MM.1S (cell line): ENCODE results near the gene PDCD10.

Source experiments
- DNase-seq: peaks from one replicate; pipeline ENCODE4 v3.0.0-alpha.2; 2015
- H2AFZ ChIP-seq: fragments of 300-600 bp; sonication (generic); 2 replicates; pipeline ENCODE4 v1.6.0; 2016; ENCODE audit warnings: antibody characterized with exemption, low read length
- H3F3A ChIP-seq: fragments of 300-600 bp; sonication (generic); 2 replicates; pipeline ENCODE4 v1.6.1; 2016; ENCODE audit warnings: mild to moderate bottlenecking, antibody characterized with exemption, low read length, moderate library complexity, mixed read lengths; ENCODE audit not compliant: insufficient read depth
- H3K27ac ChIP-seq: fragments of 300-600 bp; sonication (generic); 2 replicates; pipeline ENCODE4 v1.5.1; 2016; ENCODE audit warnings: mild to moderate bottlenecking, low read length
- H3K27me3 ChIP-seq: fragments of 300-600 bp; sonication (generic); replicated peaks from 2 replicates; pipeline ENCODE4 v1.6.0; 2016; ENCODE audit warnings: low read length; ENCODE audit not compliant: insufficient read depth
- H3K36me3 ChIP-seq: fragments of 300-600 bp; sonication (generic); replicated peaks from 2 replicates; pipeline ENCODE4 v1.6.1; 2016; ENCODE audit warnings: mild to moderate bottlenecking, low read length, mixed read lengths; ENCODE audit not compliant: insufficient read depth
- H3K4me1 ChIP-seq: fragments of 300-600 bp; sonication (generic); 2 replicates; pipeline ENCODE4 v1.6.1; 2016; ENCODE audit warnings: low read length, mixed read lengths
- H3K4me2 ChIP-seq: fragments of 300-600 bp; sonication (generic); 2 replicates; pipeline ENCODE4 v1.6.0; 2016; ENCODE audit warnings: low read depth, low read length
- H3K4me3 ChIP-seq: fragments of 300-600 bp; sonication (generic); 2 replicates; pipeline ENCODE4 v1.5.1; 2016; ENCODE audit warnings: low read length, mixed read lengths
- H3K79me2 ChIP-seq: fragments of 300-600 bp; sonication (generic); 2 replicates; pipeline ENCODE4 v1.6.1; 2016; ENCODE audit warnings: mixed run types, low read length, mixed read lengths
- H3K9ac ChIP-seq: fragments of 300-600 bp; sonication (generic); 2 replicates; pipeline ENCODE4 v1.6.1; 2016; ENCODE audit warnings: low read length, mixed read lengths
- H3K9me2 ChIP-seq: fragments of 300-600 bp; sonication (generic); replicated peaks from 2 replicates; pipeline ENCODE4 v1.6.1; 2016; ENCODE audit warnings: mild to moderate bottlenecking, low read length, mixed read lengths; ENCODE audit not compliant: insufficient read depth
- H3K9me3 ChIP-seq: fragments of 300-600 bp; sonication (generic); replicated peaks from 2 replicates; pipeline ENCODE4 v1.6.1; 2016; ENCODE audit warnings: mild to moderate bottlenecking, low read length, mixed read lengths; ENCODE audit not compliant: insufficient read depth
- H4K20me1 ChIP-seq: fragments of 300-600 bp; sonication (generic); 2 replicates; pipeline ENCODE4 v1.6.1; 2016; ENCODE audit warnings: mild to moderate bottlenecking, low read length, moderate library complexity, mixed read lengths; ENCODE audit not compliant: insufficient read depth
- EZH2 ChIP-seq: fragments of 300-600 bp; sonication (generic); optimal IDR thresholded peaks from 2 replicates; pipeline ENCODE3; 2017; ENCODE audit warnings: low read depth, mild to moderate bottlenecking, antibody characterized with exemption, low read length, mixed read lengths
- EZH2phosphoT487 ChIP-seq: fragments of 300-600 bp; sonication (generic); IDR thresholded peaks from 2 replicates; pipeline ENCODE4 v1.6.1; 2018; ENCODE audit warnings: antibody characterized with exemption, low read length
- TF ChIP-seq, protein P1 (sequence below): fragments of 300-600 bp; sonication (generic); IDR thresholded peaks from 2 replicates; pipeline ENCODE4 v1.5.1; 2016; ENCODE audit warnings: antibody characterized with exemption, low read length, mixed read lengths

The PDCD10 gene

DNA sequence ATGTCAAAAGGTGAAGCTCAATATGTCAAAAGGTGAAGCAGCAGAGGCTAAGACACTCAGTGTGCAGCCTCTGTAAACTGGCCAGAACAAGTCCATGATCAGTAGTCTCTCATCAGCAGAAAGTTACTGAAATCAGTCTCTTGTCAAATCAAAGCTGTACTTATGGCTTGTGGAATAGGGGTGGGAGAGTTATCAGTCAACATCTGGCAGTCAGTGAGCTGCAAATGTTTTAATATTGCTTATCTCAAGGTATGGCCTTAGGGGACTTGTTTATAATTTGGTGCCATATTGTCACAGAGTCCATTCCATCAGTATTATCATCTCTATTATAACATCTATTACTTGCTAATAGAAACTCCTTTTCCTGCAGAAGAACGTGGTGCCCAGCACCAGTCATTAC lies 66.0 kb downstream of the PDCD10 start:
- H3K27me3 ChIP-seq: no peaks in the 10 kb centered on the region
- H3K4me3 ChIP-seq: no peak overlapping the region
- H2AFZ ChIP-seq: no peak overlapping the region
- no peak overlapping the region for H3K9ac ChIP-seq
- no peaks in the 10 kb centered on the region for H4K20me1 ChIP-seq
- H3K79me2 ChIP-seq: no peaks in the 10 kb centered on the region
- no peaks in the 10 kb centered on the region for H3K9me2 ChIP-seq
- no peaks in the 10 kb centered on the region for H3K36me3 ChIP-seq
- no peaks in the 10 kb centered on the region for H3F3A ChIP-seq
- H3K27ac ChIP-seq: no peak overlapping the region
- H3K4me2 ChIP-seq: no peak overlapping the region
- no peak for DNase-seq
- H3K4me1 ChIP-seq: no peaks in the 10 kb centered on the region
- no peaks in the 10 kb centered on the region for H3K9me3 ChIP-seq
- TF ChIP-seq EZH2 (no peak), EZH2phosphoT487 (no peak)
- TF ChIP-seq, protein P1, sequence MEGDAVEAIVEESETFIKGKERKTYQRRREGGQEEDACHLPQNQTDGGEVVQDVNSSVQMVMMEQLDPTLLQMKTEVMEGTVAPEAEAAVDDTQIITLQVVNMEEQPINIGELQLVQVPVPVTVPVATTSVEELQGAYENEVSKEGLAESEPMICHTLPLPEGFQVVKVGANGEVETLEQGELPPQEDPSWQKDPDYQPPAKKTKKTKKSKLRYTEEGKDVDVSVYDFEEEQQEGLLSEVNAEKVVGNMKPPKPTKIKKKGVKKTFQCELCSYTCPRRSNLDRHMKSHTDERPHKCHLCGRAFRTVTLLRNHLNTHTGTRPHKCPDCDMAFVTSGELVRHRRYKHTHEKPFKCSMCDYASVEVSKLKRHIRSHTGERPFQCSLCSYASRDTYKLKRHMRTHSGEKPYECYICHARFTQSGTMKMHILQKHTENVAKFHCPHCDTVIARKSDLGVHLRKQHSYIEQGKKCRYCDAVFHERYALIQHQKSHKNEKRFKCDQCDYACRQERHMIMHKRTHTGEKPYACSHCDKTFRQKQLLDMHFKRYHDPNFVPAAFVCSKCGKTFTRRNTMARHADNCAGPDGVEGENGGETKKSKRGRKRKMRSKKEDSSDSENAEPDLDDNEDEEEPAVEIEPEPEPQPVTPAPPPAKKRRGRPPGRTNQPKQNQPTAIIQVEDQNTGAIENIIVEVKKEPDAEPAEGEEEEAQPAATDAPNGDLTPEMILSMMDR: no peak

DNA sequence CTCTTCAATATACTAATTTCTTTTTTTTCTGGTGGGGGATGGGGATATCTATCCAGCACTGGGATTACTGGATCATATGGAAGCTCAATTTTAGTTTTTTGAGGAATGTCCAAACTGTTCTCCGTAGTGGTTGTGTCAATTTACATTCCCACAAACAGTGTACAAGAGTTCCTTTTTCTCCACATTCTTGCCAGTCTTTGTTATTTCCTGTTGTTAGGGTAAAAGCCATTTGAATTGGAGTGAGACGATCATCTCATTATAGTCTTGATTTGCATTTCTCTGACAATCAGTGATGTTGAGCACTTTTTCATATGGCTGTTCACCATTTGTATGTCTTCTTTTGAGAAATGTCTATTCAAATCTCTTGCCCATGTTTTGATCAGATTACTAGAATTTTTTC lies 68.1 kb downstream of the PDCD10 start:
- Histone ChIP-seq H3F3A (no peaks in the 10 kb centered on the region), H3K9me2 (no peaks in the 10 kb centered on the region), H3K36me3 (no peaks in the 10 kb centered on the region), H3K9me3 (no peaks in the 10 kb centered on the region), H2AFZ (no peak overlapping the region), H3K9ac (no peak overlapping the region), H3K4me3 (no peak overlapping the region), H3K4me2 (no peak overlapping the region), H3K27ac (no peak overlapping the region), H3K4me1 (no peaks in the 10 kb centered on the region), H4K20me1 (no peaks in the 10 kb centered on the region), H3K27me3 (no peaks in the 10 kb centered on the region), H3K79me2 (no peaks in the 10 kb centered on the region)
- no peak for TF ChIP-seq EZH2phosphoT487
- TF ChIP-seq EZH2: no peak
- TF ChIP-seq, protein P1: no peak
- no peak for DNase-seq

DNA sequence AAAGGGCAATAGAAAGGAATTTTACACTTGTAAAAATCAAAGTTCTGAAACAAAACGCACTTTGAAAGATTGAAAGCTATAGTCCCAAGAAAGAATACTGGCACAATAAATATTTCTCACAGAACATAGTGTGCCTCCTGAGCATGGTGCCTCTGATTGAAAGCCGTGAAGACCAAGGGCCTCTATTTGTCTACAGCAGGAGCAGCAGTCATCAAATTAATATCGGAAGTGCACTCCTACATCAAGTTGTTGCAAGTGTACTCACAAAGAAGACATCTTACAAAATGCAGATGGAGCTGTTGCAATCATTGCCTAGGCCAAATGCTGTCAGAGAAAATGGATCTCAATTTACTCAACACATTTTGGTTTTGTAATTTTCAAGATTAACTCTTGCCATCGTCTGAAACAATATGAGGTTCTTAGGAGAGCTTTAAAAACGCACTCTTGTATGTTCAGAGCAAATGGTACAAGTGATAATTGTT lies 71.7 kb downstream of the PDCD10 start:
- no peak overlapping the region for H3K4me2 ChIP-seq
- no peak overlapping the region for H2AFZ ChIP-seq
- H3K9me2 ChIP-seq: no peaks in the 10 kb centered on the region
- H3K79me2 ChIP-seq: no peaks in the 10 kb centered on the region
- H4K20me1 ChIP-seq: no peaks in the 10 kb centered on the region
- no peak overlapping the region for H3K4me3 ChIP-seq
- no peaks in the 10 kb centered on the region for H3K4me1 ChIP-seq
- DNase-seq: no peak
- no peaks in the 10 kb centered on the region for H3F3A ChIP-seq
- no peak overlapping the region for H3K27ac ChIP-seq
- H3K9me3 ChIP-seq: no peaks in the 10 kb centered on the region
- H3K9ac ChIP-seq: no peak overlapping the region
- H3K27me3 ChIP-seq: no peaks in the 10 kb centered on the region
- TF ChIP-seq EZH2phosphoT487: no peak
- TF ChIP-seq EZH2: no peak
- TF ChIP-seq, protein P1: no peak
- no peaks in the 10 kb centered on the region for H3K36me3 ChIP-seq
